Bronchus fibroblast of lung (primary cell): ENCODE results near the gene SAT1. TPM values are rescaled to one million over a fixed set of nuclear protein-coding genes. Genes with fewer than 3 reads are reported as not detected.

ENCODE experiments used
- total RNA-seq: library from RNA; depleted of rRNA; stranded (reverse); fragments of >200 nt; gene quantifications from 2 replicates; pipeline ENCODE4 v1.2.3, GENCODE V29; 2015

SAT1 gene
- total RNA-seq: 48.2 and 66.7 TPM in 2 replicates

GRCh38 chrX:23782863-23783588 is at the start of gene SAT1:
TSS of gene SAT1 (plus strand) at chrX:23783173. CDS start at chrX:23783352, 179 bp downstream.

GRCh38 chrX:23742697-23743622 is 40.0 kb upstream of the SAT1 start, which contains the start of gene ACOT9:
TSS of gene ACOT9 (minus strand) at chrX:23743276. CDS start at chrX:23743144, 132 bp downstream.

Other genes with a start within 250 kb of the SAT1 start
- gene PRDX4, start 115.7 kb upstream of the SAT1 start, total RNA-seq: 273 and 302 TPM in 2 replicates
- gene ACOT9, start 39.9 kb upstream of the SAT1 start, total RNA-seq: 37.9 and 48.3 TPM in 2 replicates
- 20.5 and 23.0 TPM in 2 replicates for gene APOO, start 124.8 kb downstream of the SAT1 start, total RNA-seq
- gene CXorf58, start 124.8 kb downstream of the SAT1 start, total RNA-seq: not detected in 2 replicates
- 2.4 and 3.4 TPM in 2 replicates for gene KLHL15, start 244.0 kb downstream of the SAT1 start, total RNA-seq